Central memory CD8-positive, alpha-beta T cell (primary cell): ENCODE results near the gene LRP5.
"Not testable (repeated sequence)": the region's sequence is repeated elsewhere in the genome, so short reads cannot be mapped to it uniquely, and the experiment has no call there.

Experiments used
- ATAC-seq: fragments of 150-1000 bp; cut with Tn5 transposase; replicated peaks from 2 replicates; pipeline ENCODE4 v1.10.0; 2022; ENCODE audit warnings: mild to moderate bottlenecking, moderate FRiP score, moderate number of reproducible peaks; ENCODE audit not compliant: poor library complexity, severe bottlenecking; ENCODE audit errors: extremely low read depth
- DNase-seq, 2 donors: peaks; one replicate each; pipeline ENCODE4 v3.0.0; 2021; ENCODE audit warnings: low spot score in 2 of 2
- H3K27ac Mint-ChIP-seq: one replicate; pipeline ENCODE4 v1.8.0; 2022; ENCODE audit warnings: low read depth, mild to moderate bottlenecking, moderate library complexity, mixed read lengths
- H3K27me3 Mint-ChIP-seq: one replicate; pipeline ENCODE4 v1.8.0; 2022; ENCODE audit warnings: mixed read lengths
- H3K36me3 Mint-ChIP-seq: one replicate; pipeline ENCODE4 v1.8.0; 2022; ENCODE audit warnings: mild to moderate bottlenecking, moderate library complexity, mixed read lengths; ENCODE audit not compliant: insufficient read depth
- H3K4me1 Mint-ChIP-seq: one replicate; pipeline ENCODE4 v1.8.0; 2022; ENCODE audit warnings: mixed read lengths
- H3K4me3 Mint-ChIP-seq: one replicate; pipeline ENCODE4 v1.8.0; 2022; ENCODE audit warnings: mild to moderate bottlenecking, moderate library complexity, mixed read lengths
- H3K9me3 Mint-ChIP-seq: one replicate; pipeline ENCODE4 v1.8.0; 2022; ENCODE audit warnings: mixed read lengths

LRP5 gene

GRCh38 chr11:68397256-68397655, 84.9 kb downstream of the LRP5 start:
- DNase-seq (no peak), ATAC-seq (no peak)
- Mint-ChIP-seq H3K36me3 (no peaks in the 10 kb centered on the region), H3K4me3 (no peak overlapping the region), H3K27ac (no peak overlapping the region), H3K9me3 (no peaks in the 10 kb centered on the region), H3K27me3 (no peaks in the 10 kb centered on the region), H3K4me1 (no peaks in the 10 kb centered on the region)

- Mint-ChIP-seq H3K36me3 (peaks cover 1% of the 10 kb centered on the region), H3K27me3 (no peaks in the 10 kb centered on the region), H3K9me3 (no peaks in the 10 kb centered on the region), H3K4me3 (no peak overlapping the region), H3K4me1 (no peaks in the 10 kb centered on the region), H3K27ac (no peak overlapping the region)
- ATAC-seq (no peak), DNase-seq (no peak)
These were observed 86.8 kb downstream of the LRP5 start for GRCh38 chr11:68398995-68399851.

GRCh38 chr11:68399916-68400315, 87.5 kb downstream of the LRP5 start:
- no peak for DNase-seq
- Mint-ChIP-seq H3K9me3 (no peaks in the 10 kb centered on the region), H3K4me1 (no peaks in the 10 kb centered on the region), H3K27ac (no peak overlapping the region), H3K4me3 (no peak overlapping the region), H3K36me3 (peaks cover 1% of the 10 kb centered on the region), H3K27me3 (no peaks in the 10 kb centered on the region)
- ATAC-seq = no peak

DNA sequence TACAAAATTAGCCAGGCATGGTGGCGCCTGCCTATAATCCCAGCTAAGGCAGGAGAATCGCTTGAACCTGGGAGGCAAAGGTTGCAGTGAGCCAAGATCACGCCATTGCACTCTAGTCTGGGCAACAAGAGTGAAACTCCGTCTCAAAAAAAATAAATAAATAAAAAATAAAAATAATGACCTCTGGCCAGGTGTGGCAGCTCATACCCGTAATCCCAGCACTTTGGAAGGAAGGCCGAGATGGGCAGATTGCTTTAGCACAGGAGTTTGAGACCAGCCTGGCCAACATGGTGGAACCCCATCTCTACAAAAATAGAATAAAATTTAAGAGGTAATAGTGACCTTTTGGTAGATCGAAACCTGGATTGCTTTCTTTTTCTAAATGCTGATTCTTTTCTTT, 88.2 kb downstream of the LRP5 start:
- H3K4me3 Mint-ChIP-seq, DNase-seq, ATAC-seq, H3K4me1 Mint-ChIP-seq, H3K27ac Mint-ChIP-seq, H3K36me3 Mint-ChIP-seq, H3K9me3 Mint-ChIP-seq, H3K27me3 Mint-ChIP-seq: not testable (repeated sequence)

- Mint-ChIP-seq H3K9me3 (no peaks in the 10 kb centered on the region), H3K27me3 (no peaks in the 10 kb centered on the region), H3K27ac (no peak overlapping the region), H3K4me3 (no peak overlapping the region), H3K4me1 (no peaks in the 10 kb centered on the region), H3K36me3 (peaks cover 1% of the 10 kb centered on the region)
- ATAC-seq (no peak), DNase-seq (no peak)
These were observed 89.5 kb downstream of the LRP5 start for GRCh38 chr11:68401856-68402255.

- no peak for DNase-seq
- H3K4me3 Mint-ChIP-seq = no peak overlapping the region
- no peaks in the 10 kb centered on the region for H3K27me3 Mint-ChIP-seq
- no peak for ATAC-seq
- peaks cover 1% of the 10 kb centered on the region for H3K36me3 Mint-ChIP-seq
- no peaks in the 10 kb centered on the region for H3K4me1 Mint-ChIP-seq
- no peak overlapping the region for H3K27ac Mint-ChIP-seq
- no peaks in the 10 kb centered on the region for H3K9me3 Mint-ChIP-seq
These were observed 90.1 kb downstream of the LRP5 start for GRCh38 chr11:68402355-68403031.

- no peak overlapping the region for H3K4me3 Mint-ChIP-seq
- H3K36me3 Mint-ChIP-seq = peaks cover 1% of the 10 kb centered on the region
- DNase-seq = no peak
- H3K4me1 Mint-ChIP-seq = no peaks in the 10 kb centered on the region
- no peaks in the 10 kb centered on the region for H3K27me3 Mint-ChIP-seq
- ATAC-seq = no peak
- no peak overlapping the region for H3K27ac Mint-ChIP-seq
- no peaks in the 10 kb centered on the region for H3K9me3 Mint-ChIP-seq
These were observed 91.0 kb downstream of the LRP5 start for GRCh38 chr11:68403424-68403823.

DNA sequence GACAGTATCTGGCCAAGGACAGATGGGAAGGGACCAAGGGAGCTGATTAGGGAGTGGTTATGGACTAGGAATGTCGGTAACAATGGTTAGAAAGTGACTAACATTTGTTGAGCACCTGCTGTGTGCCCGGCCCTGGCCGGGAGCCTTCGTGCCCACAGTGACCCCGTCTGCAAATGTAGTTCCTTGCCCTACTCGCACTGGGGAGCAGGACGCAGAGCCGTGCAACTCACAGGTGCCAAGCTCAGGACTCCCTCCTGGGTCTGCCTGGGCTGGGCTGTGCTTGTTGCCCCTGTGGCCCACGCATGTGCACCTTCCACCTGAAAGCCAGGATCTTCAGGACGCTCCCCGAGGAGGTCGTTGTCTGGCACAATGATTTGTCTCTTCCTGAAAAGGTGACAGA, 91.4 kb downstream of the LRP5 start:
- no peak overlapping the region for H3K4me3 Mint-ChIP-seq
- no peaks in the 10 kb centered on the region for H3K9me3 Mint-ChIP-seq
- no peak overlapping the region for H3K27ac Mint-ChIP-seq
- H3K27me3 Mint-ChIP-seq = no peaks in the 10 kb centered on the region
- DNase-seq (no peak), ATAC-seq (no peak)
- H3K36me3 Mint-ChIP-seq = peaks cover 1% of the 10 kb centered on the region
- no peaks in the 10 kb centered on the region for H3K4me1 Mint-ChIP-seq

GRCh38 chr11:68406324-68407313, 94.2 kb downstream of the LRP5 start:
- no peak overlapping the region for H3K4me3 Mint-ChIP-seq
- DNase-seq (no peak), ATAC-seq (no peak)
- H3K36me3 Mint-ChIP-seq = peaks cover 1% of the 10 kb centered on the region
- no peaks in the 10 kb centered on the region for H3K27me3 Mint-ChIP-seq
- H3K4me1 Mint-ChIP-seq = no peaks in the 10 kb centered on the region
- H3K27ac Mint-ChIP-seq = no peak overlapping the region
- no peaks in the 10 kb centered on the region for H3K9me3 Mint-ChIP-seq

GRCh38 chr11:68408512-68408911, 96.1 kb downstream of the LRP5 start:
- ATAC-seq (no peak), DNase-seq (no peak)
- no peaks in the 10 kb centered on the region for H3K36me3 Mint-ChIP-seq
- no peaks in the 10 kb centered on the region for H3K4me1 Mint-ChIP-seq
- H3K9me3 Mint-ChIP-seq = no peaks in the 10 kb centered on the region
- H3K4me3 Mint-ChIP-seq = no peak overlapping the region
- no peaks in the 10 kb centered on the region for H3K27me3 Mint-ChIP-seq
- no peak overlapping the region for H3K27ac Mint-ChIP-seq

- Mint-ChIP-seq H3K4me1 (no peaks in the 10 kb centered on the region), H3K9me3 (no peaks in the 10 kb centered on the region), H3K27me3 (no peaks in the 10 kb centered on the region), H3K4me3 (no peak overlapping the region), H3K27ac (no peak overlapping the region), H3K36me3 (no peaks in the 10 kb centered on the region)
- ATAC-seq (no peak), DNase-seq (no peak)
These were observed 97.5 kb downstream of the LRP5 start for GRCh38 chr11:68409748-68410344.

DNA sequence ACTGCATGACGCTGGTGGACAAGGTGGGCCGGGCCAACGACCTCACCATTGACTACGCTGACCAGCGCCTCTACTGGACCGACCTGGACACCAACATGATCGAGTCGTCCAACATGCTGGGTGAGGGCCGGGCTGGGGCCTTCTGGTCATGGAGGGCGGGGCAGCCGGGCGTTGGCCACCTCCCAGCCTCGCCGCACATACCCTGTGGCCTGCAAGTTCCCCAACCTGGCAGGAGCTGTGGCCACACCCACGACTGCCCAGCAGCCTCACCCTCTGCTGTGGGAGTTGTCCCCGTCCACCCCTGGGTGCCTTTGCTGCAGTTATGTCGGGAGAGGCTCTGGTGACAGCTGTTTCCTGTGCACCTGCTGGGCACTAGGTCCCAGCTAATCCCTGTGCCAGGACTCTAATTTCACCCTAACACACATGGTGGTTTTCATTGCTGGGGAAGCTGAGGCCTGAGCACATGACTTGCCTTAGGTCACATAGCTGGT, 99.2 kb downstream of the LRP5 start:
- Mint-ChIP-seq H3K4me1 (no peaks in the 10 kb centered on the region), H3K4me3 (no peak overlapping the region), H3K36me3 (no peaks in the 10 kb centered on the region), H3K27me3 (no peaks in the 10 kb centered on the region), H3K27ac (no peak overlapping the region), H3K9me3 (no peaks in the 10 kb centered on the region)
- ATAC-seq = no peak
- no peak for DNase-seq
